22Rv1 (cell line): ENCODE measurements around the gene CHPF.

Experiments
- CTCF ChIP-seq: fragments of 450-650 bp; IDR thresholded peaks from 2 replicates; pipeline ENCODE4 v1.5.1; 2017; ENCODE audit warnings: mild to moderate bottlenecking
- ZFX ChIP-seq: fragments of 450-650 bp; IDR thresholded peaks from 2 replicates; pipeline ENCODE4 v1.6.1; 2017; ENCODE audit warnings: antibody characterized with exemption, borderline replicate concordance

- TF ChIP-seq CTCF = no peak
- no peak for TF ChIP-seq ZFX
Observed at GRCh38 chr2:219547621-219548020, 4.0 kb upstream of the CHPF start.
